A549 treated with RU486 at 1 μM for 4 hours (cell line): Measurements from ENCODE around the gene MAP3K13. TPM values are rescaled to one million over a fixed set of nuclear protein-coding genes. Genes with fewer than 3 reads are reported as not detected.

Experiments used
- total RNA-seq: library from RNA; stranded (reverse); fragments of 200-300 nt; extraction: Qiagen RNA extraction; gene quantifications from 5 replicates; pipeline ENCODE4 v1.2.3, GENCODE V29; 2022; ENCODE audit warnings: low read depth

The MAP3K13 gene
- 8.9 to 15.8 TPM (median 13.5 TPM) in 5 replicates for total RNA-seq

GRCh38 chr3:185362850-185363661 is at the start of gene MAP3K13:
Gene MAP3K13, plus strand, starts transcription at chr3:185363136. Its CDS starts 65,446 bp downstream, at chr3:185428582.

GRCh38 chr3:185498503-185499396 is 135.8 kb downstream of the MAP3K13 start, which contains the start of gene TMEM41A:
Gene TMEM41A, minus strand, starts transcription at chr3:185499035. Its CDS starts 74 bp downstream, at chr3:185498961.

Other genes with a start within 250 kb of the MAP3K13 start
- gene C3orf70, start 210.1 kb upstream of the MAP3K13 start, total RNA-seq: 0.02 TPM in 1 of 5 replicates, not detected in the others
- 1.9 to 3.5 TPM (median 2.7 TPM) in 5 replicates for gene EHHADH, start 109.1 kb upstream of the MAP3K13 start, total RNA-seq
- 16.0 to 22.4 TPM (median 20.4 TPM) in 5 replicates for gene TMEM41A, start 135.9 kb downstream of the MAP3K13 start, total RNA-seq
- gene LIPH, start 189.5 kb downstream of the MAP3K13 start, total RNA-seq: 5.4 to 7.4 TPM (median 6.6 TPM) in 5 replicates
- gene SENP2, start 223.2 kb downstream of the MAP3K13 start, total RNA-seq: 16.2 to 17.6 TPM (median 16.5 TPM) in 5 replicates